ENCODE results near the gene SRRM5. TPM values are rescaled to one million over a fixed set of nuclear protein-coding genes. Genes with fewer than 3 reads are reported as not detected.

The SRRM5 gene
- total RNA-seq, 1 donor from 2014 or later: not detected

DNA sequence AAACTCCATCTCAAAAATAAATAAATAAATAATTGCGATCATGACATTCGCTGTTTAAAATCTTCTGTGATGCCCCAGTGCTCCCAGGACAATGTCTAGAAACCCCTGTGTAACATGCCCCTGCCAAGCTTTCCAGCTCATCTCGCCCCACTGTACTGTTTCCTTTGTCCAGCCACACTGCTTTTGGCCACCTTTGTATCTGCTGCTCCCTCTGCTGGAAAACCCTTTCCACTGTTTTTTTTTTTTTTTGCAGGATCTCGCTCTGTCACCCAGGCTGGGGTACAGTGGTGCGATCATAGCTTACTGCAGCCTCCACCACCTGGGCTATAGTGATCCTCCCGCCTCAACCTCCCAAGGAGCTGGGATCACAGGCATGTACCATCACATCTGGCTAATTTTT lies 50.6 kb downstream of the SRRM5 start:
- FAIRE-seq: no peak
- no peak for DNase-seq (ENCODE audit: low spot score in 2 of 2)

DNA sequence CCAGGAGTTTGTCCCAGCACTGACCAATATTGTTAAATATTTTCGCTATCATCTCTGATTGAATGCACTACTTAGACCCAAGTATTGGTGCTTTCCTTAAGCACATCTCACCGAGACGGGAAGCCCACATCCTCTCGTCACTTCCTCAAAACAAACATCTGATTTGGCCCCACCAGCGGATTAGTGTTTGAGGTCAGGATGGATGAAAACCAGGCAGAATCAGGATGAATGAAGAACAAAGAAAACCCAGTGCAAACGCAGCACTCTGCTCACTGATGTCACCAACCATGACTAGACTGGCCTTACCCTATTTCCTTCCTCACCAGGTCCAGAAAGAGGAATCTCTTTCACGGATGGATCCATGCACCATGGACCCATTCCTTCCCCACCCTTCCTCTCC lies 52.1 kb downstream of the SRRM5 start:
- DNase-seq (ENCODE audit: low spot score in 2 of 2) (no peak), FAIRE-seq (no peak)

Small RNAs within 50 kb of the gene (small RNA-seq; reads per million reads assigned to genes)
- not detected for gene RN7SL368P

Other genes starting within 250 kb of the SRRM5 start
- not detected for gene TEX101, start 197.2 kb upstream of the SRRM5 start, total RNA-seq
- gene LYPD3, start 146.5 kb upstream of the SRRM5 start, total RNA-seq: under 0.01 TPM
- 1.2 TPM for gene PHLDB3, start 107.3 kb upstream of the SRRM5 start, total RNA-seq
- 19.2 TPM for gene ETHE1, start 84.9 kb upstream of the SRRM5 start, total RNA-seq
- 0.82 TPM for gene ZNF575, start 78.9 kb upstream of the SRRM5 start, total RNA-seq
- gene XRCC1, start 36.6 kb upstream of the SRRM5 start, total RNA-seq: 13.9 TPM
- 6.9 TPM for gene PINLYP, start 36.3 kb upstream of the SRRM5 start, total RNA-seq
- 140 TPM for gene IRGQ, start 16.0 kb upstream of the SRRM5 start, total RNA-seq
- 5.3 TPM for gene ZNF576, start 15.5 kb upstream of the SRRM5 start, total RNA-seq
- 157 TPM for gene ZNF428, start 7.5 kb downstream of the SRRM5 start, total RNA-seq
- 93.3 TPM for gene CADM4, start 27.8 kb downstream of the SRRM5 start, total RNA-seq
- 2.9 TPM for gene PLAUR, start 58.1 kb downstream of the SRRM5 start, total RNA-seq
- gene IRGC, start 104.0 kb downstream of the SRRM5 start, total RNA-seq: not detected
- 6.9 TPM for gene SMG9, start 142.9 kb downstream of the SRRM5 start, total RNA-seq
- gene KCNN4, start 168.9 kb downstream of the SRRM5 start, total RNA-seq: not detected
- 2.0 TPM for gene LYPD5, start 190.4 kb downstream of the SRRM5 start, total RNA-seq
- 33.4 TPM for gene ZNF283, start 215.2 kb downstream of the SRRM5 start, total RNA-seq

Data from frontal cortex (tissue), 4 donors.